RKO (cell line): ENCODE results near the gene BTAF1.

Source experiments
- DNase-seq: peaks from one replicate; pipeline ENCODE4 v3.0.0-alpha.2; 2016; ENCODE audit warnings: low spot score

The BTAF1 gene

DNA sequence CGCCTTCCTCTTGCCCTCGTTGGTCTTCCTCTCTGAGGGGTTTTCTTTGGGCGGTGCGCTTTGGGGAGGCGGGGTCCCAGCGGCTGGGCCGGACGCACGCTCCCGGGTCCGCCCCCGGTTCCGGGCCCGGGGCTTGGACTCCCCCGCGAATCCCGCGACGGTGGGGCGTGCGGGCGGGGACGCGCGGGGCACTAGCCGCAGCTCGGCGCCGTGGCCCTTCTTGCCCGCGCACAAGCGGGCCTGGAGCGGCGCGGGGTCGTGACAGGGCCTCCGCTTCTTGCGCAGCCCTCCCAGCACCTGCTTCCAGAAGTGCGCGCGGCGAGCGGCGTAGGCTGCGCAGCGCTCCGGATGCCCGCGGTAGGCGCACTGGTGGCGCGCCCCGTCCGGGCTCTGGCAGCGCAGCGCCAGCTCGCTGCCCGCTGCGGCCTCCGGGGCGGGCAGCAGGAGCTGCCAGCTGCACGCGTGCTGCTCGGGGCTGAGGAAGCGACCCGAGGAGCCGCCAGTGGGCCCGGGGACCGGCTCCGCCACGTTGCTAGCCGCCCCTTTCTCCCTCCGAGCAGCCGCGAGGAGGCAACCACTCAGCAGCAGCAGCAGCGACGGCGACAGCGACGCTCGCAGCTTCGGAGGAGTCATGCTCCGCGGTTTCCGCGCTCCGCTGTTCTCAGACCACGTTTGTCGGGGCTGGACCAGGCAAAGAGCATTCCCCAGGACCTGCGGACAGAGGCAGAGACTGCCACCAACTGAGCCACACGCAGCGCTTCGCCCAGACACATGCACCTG lies 15.0 kb upstream of the BTAF1 start:
- peak; percentile 90 for DNase-seq

DNA sequence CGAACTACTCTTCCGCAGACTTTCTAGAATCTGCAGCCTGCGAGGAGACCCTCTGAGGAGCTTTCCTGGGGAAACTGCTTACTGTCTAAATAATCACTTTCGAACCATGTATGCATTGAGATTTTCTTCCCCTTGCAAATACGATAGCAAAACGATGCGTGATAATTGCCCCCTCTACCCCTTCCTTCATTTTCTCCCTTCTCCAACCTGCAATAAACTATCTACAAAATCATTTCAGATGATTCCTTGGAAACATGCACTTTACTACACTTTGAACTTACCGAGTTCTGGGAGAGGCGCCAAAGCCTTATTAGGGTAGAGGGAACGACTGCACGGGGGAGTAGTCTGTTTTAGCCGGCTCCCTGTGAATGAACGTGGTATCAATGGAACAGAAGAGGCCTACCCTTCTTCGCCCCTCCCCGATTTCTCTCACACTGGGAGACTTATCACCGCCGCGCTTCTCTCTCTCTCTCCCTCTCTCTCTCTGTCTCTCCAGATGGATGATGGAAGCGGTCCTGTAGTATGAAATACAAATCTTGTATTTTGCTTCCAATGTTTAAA lies 14.4 kb upstream of the BTAF1 start, which contains the start of gene FGFBP3:
TSS of gene FGFBP3 (minus strand) at position 370 of the 561 bp plus-strand sequence. CDS start 517 bp downstream, outside the sequence.
- DNase-seq: peak; percentile 82

DNA sequence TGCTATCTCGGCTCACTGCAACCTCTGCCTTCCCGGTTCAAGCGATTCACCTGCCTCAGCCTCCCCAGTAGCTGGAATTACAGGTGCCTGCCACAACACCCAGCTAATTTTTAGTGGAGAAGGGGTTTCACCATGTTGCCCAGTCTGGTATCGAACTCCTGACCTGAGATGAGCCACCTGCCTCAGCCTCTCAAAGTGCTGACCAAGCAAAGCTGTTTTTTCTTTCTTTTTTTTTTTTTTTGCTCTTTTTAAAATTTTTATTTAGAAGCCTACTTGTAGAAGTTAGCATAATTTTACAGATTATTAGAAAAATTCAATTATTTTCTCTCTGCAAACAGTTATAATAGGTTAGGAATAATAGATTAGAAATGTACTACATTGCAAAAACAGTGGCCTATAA lies 13.1 kb upstream of the BTAF1 start:
- DNase-seq: no peak

DNA sequence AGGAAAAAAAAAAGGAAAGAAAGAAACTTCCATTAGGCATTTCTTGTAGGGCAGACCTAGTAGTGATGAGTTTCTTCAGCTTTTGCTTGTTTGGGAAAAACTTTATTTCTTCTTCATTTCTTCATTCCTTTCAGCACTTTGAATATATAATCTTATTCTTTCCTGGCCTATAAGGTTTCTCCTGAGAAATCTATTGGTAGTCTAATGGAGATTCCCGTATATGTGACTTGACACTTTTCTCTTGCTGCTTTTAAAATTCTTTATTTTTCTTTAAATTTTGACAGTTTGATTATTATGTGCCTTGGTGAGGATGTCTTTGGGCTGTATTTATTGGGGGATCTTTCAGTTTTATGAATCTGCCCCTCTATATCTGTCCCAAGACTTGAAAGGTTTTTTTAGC lies 3.9 kb upstream of the BTAF1 start:
- no peak for DNase-seq

DNA sequence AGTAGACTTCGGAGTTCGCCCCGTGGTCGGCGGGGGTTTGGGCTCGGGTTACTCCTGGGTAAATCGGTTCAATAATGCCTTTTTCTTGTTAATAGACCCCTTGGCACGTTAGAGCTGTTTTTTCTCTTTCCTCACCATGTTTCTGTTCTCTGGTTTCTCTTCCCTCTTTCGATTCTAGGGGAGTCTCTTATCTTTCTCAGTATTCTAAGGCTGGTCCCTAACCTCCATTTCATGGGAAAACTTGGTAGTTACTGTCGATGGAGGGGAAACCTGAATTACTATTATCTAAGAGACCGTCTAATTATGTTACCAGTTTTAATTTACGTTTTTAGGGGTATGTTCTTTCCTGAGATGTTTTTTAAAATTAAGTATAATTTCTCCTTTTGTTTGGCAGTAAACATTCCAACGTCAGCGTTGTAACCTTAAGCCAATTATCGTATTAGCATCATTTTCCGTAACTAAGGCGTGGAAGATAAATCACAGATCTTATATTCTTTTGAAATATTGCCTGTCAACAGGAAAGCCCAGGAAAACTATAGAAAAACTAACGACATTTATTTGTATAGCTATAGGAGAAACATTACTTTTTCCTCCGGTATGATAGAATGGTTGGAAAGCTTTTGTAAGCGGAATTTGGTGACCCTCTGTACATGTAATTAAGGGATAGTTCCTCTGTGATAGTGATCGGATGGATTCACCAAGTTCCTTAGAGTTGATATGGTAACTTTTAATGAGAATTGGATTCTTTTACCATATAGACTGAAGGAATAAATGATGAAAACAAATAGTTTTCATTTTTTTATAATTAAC lies 847 bp downstream of the BTAF1 start:
- DNase-seq: peak; percentile 40

DNA sequence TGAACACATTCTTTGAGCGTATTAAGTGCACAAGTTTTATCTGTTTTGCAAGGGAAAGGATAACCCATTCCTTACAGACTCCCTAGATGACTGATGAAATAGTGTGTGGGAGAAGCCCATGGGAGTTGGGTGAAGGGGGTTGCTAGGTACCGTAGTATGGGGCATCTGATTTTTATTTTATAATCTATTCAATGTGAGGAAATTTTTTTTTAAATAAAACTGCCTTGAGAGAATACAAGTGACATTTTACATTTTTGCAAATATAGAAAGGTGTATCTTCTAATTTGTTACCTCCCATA lies 1.4 kb downstream of the BTAF1 start:
- DNase-seq: peak; percentile 27

DNA sequence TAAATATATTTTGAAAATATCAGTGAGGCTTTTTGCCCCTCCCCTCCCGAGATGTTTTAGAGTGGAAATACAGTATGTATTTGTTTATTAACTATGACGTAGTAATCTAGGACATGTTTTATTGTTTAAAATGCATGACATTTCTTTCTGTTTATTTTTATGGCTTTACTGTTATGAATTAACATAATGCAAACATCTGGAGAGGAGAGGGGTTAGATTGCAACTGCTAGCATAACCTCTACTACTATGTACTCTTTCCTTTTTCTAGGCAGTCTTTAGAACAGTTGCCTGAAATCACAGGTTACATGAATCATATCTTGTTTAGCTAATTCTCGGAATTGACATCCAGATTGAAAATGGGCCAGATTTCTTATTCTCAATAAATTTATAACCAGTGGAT lies 7.4 kb downstream of the BTAF1 start:
- no peak for DNase-seq

DNA sequence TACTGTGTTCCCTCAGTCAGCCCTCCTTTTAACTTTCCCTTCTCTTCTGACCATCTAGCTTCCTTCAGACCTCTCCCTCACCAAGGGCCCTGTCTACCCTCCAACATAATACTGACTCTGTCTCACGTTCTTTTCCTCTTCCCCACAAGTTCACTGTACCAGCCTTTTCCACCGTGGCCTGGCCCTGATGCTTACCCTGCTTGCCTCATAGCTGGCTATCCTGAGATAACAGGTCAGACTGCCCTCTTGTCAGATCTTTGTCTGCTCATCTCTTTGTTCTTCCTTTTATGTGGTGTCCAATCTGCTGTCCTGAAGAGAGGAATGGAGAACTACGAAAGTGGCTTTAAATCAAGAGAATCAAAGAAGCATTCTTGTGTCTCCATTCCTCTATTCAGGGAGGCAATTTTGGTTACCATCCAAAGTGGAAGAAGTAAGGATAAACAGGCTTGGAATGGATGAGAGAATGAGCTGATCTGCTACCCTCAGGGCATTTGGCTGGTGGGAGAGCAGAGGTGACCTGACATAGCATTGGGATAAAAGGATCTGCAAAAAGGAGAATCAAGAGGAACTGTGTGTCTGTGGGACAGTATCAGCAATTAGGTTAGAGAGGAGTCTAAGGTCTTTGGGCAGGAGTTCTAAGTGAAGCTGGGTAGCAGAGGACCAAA lies 8.1 kb downstream of the BTAF1 start:
- no peak for DNase-seq

DNA sequence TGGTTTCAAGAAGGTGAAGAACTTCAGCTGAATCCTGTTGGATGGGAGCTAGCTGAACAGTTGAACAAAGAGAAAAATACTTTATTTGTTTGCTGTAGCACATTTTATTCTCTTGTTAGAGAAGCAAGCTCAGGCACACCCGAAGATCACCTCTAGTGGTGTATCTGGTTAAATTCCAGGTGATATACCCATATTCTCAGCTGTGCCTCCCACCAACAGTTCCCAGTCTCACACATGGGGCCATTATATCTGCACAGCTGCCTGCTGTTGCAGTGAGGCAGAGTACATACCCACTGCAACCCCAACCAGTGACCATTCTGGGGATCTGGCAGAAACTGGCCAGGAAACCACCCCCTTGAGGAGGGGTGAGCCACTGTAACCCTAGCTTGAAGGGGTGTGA lies 9.2 kb downstream of the BTAF1 start:
- no peak for DNase-seq

DNA sequence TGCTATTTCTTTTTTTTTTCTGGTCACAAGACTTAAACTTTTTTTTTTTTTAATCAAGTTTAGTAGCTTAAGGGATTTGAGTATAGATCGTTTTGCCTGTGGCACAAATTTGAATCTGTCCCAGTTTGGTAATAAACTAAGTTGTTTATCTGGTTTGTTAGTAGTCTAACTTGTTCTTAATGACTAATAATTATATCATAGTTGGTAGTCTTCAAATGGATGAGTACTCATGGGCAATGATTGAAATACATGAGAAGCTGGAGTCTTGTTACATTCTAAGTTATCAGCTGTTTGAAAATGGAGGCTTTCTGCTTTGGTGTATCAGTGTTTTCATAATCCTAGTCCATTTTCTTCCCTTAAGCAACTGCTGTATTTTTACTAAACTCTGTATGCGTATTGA lies 12.3 kb downstream of the BTAF1 start:
- DNase-seq: peak; percentile 14

DNA sequence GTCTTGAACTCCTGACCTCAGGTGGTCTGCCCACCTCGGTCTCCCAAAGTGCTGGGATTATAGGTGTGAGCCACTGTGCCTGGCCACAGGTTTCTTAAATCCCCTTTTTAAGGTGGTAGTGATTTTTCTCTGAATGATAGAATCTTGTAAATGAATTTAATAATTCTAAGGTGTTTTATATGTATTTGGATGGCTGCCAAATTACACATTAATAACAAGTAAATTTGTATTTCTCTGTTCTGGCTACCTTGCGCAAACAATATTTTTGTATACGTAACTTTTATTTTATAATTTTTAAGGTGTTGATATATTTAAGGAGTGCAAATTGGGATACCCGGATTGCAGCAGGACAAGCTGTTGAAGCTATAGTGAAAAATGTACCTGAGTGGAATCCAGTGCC lies 16.1 kb downstream of the BTAF1 start:
- no peak for DNase-seq

DNA sequence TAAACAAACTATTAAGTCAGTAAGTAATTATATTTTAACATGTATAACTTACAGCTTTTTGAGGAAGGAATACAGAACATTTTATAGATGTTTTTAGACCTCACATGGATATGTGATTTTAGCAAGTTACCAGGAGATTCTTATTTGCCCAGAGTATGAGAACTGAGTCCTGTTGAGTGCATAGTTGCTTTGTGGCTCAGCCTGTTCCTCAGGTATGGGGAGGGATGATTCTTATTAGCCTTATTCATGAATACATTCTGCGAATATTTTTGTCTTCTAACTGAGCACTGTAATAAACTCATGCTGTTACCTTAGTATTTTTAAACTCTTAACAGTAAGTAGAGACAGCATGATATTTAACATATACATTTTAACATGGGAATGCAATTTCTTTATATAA lies 17.9 kb downstream of the BTAF1 start:
- DNase-seq: no peak

DNA sequence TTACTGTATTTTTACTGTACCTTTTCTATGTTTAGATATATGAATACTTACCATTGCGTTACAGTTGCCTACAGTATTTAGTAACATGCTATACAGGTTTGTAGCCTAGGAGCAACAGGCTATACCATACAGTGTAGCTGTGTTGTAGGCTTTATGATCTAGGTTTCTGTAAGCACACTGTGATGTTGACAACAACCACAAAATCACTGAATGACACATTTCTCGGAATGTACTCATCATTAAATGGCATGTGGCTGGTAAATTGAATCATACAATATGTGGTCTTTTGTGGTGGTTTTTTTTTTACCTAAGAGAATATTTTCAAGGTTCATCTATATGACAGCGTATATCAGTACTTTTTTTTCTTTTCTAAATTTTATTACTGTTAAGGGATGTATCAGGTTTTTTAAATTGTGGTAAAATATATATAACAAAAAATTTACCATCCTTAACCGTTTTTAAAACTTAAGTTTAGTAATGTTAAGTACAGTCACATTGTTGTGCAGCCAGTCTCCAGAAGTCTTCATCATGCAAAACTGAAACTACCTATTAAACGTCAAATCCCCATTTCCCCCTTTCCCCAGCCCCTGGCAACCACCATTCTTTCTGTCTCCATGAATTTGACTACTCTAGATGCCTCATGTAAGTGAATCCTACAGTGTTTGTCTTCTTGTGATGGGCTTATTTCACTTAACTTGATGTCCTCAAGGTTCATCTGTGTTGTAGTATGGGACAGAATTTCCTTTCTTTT lies 21.5 kb downstream of the BTAF1 start:
- DNase-seq: peak; percentile 67

DNA sequence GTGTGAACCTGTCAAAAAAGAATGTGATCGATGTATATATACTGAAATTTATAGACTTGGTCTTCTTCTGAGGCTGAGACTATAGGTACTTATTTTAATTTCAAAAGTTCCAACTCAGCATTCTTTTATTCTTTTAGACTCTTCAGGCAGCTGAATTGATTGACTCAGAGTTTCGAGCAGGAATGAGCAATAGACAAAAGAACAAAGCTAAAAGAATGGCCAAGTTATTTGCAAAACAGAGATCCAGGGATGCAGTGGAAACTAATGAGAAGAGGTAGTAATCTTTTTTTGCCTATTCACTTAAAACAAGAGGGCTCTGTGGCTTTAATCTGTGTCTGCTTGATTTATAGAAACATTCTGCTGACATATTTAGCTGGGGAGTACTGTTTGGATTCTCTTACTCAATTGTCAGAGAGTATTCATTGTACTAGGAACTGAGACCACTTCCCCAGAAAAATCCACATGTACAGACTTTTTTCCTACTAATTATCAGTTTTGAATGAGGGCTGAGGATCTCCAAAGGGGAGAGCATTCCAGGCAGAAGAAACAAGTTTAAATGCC lies 30.1 kb downstream of the BTAF1 start:
- no peak for DNase-seq

DNA sequence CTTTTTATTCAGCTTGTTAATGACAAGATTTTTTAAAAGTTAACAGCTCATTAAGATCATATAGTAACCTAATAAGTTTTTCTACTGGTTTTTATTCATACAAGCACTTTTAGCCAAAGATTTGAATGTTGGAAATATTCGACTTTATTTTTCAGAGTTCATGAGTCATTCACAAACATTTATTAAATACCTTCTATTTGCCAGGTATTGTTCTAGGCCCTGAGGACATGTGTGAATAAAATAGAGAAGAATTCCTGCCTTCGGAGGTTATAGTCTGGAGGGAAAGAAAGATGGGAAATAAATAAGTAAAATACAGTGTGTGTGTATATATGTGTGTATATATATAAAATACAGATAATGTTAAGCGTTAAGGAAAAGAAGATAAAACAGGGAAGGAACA lies 31.5 kb downstream of the BTAF1 start:
- DNase-seq: no peak

DNA sequence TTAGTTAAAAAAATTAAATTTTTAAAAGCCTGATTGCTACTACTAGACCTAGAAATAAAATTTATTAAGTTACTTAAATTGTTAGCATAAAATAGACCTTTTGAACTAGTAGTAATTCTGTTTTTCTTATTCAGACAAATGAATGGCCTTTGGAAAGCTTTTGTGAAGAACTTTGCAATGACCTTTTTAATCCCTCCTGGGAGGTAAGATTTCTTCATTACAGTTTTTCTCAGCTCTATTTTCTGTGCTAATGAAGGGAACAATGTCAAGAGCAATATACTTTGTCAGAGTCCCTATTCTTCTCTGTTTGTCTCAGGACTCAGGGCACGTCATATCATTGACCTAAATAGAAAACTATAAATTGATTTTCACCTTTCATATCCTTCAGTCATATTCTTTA lies 33.5 kb downstream of the BTAF1 start:
- no peak for DNase-seq

DNA sequence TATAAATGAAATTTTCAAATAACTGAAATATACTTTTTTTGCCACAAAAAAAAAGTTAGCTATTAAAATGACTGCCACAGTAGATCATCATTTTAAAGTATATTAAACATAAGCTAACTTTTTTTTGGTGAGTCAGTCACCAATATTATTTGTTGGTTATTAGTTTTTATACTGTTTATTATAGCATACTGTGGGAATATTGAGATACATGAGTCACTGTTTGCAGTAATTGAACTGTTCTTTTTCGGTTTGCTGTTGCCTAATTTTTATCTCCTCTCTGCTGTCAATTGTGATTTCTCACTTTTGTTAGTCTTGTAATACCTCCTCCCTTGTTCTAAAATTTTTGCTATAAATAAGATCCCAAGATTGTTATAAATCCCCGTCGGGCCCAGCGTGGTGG lies 45.7 kb downstream of the BTAF1 start:
- no peak for DNase-seq

DNA sequence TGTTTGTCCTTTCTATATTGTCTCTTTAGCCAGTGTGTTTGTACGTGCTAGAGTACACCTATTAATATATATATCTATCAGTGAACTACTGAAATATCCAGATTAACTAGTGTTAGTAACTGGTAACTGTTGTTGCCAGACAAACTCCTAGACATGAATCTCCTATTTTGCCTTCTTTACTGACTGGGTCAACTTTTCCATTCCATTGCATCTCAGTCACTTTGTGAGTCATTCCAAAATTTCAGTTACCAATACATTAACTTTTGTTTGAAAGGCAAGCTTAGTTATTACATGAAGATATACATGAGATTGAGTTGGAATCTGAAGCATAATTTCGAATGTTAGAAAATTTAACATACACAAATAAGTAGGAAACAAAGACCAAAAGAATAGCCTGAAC lies 51.4 kb downstream of the BTAF1 start:
- peak; percentile 58 for DNase-seq

DNA sequence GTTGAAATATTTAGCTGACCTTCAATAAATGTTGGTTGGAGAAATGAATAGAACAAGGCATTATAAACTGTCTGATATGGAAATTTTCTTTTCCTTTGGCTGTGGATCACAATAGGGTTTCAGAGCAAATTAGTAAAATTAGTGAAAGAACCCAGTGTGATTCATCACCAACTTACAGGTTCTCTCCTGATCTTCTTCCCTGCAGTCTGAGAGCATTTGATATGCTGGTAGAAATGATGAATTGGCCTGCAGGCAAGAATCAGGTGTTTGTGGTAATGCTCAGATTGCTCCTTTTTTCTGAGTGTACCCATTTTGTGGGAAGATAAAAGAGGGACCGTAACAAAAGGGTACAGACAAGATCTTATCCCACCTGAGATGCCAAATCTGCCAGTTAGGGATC lies 51.9 kb downstream of the BTAF1 start:
- DNase-seq: no peak

DNA sequence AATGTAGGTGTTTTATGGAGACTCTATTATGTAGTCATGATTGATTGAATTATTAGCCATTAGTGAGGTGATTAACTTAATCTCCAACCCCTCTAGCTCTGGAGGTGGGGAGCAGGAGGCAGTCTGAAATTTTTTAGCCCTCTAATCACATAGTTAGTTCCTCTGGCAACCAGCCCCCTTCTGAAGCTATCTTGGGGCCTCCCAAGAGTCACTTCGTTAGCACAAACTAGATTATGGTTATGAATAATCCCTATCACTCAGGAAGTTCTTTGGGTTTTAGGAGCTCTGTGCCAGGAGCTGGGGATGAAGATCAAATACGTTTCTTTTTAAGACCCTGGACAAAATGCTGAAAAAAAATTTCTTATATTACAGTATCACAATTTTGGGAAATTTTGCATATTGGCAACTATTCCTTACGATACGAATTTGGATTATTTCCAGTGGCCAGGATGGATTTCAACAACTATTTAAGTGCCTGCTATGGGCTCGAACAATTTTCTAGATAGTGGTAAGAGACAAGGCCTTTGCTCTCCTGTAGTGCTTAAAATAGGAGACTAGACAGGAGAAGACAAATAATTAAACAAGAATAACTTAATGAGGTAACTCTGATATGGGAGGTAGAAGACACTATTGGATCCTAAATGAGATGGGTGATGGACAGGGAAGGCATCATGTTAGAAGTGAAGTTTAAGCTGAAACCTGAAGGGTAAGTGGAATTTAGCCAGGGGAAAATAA lies 52.9 kb downstream of the BTAF1 start:
- no peak for DNase-seq

DNA sequence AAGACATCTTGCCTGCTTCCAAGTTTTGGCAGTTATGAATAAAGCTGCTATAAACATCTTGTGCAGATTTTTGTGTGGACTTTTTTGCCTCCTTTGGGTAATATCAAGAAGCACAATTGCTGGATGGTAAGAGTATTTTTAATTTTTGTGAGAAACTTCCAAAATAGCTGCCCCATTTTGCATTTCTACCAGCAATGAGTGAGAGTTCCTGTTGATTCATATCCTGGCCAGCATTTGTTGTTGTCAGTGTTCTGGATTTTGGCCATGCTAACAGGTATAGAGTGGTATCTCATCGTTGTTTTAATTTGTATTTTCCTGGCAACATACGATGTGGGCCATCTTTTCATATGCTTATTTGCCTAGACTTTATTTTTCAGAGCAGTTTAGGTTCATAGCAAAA lies 53.9 kb downstream of the BTAF1 start:
- DNase-seq: no peak
